GM18526 (cell line): ENCODE measurements around the gene EPHB2.

Experiments used
- POLR2A ChIP-seq: IDR thresholded peaks from 3 replicates; pipeline ENCODE4 v1.6.1; 2011; ENCODE audit not compliant: insufficient read length; ENCODE audit errors: extremely low read depth

The EPHB2 gene

DNA sequence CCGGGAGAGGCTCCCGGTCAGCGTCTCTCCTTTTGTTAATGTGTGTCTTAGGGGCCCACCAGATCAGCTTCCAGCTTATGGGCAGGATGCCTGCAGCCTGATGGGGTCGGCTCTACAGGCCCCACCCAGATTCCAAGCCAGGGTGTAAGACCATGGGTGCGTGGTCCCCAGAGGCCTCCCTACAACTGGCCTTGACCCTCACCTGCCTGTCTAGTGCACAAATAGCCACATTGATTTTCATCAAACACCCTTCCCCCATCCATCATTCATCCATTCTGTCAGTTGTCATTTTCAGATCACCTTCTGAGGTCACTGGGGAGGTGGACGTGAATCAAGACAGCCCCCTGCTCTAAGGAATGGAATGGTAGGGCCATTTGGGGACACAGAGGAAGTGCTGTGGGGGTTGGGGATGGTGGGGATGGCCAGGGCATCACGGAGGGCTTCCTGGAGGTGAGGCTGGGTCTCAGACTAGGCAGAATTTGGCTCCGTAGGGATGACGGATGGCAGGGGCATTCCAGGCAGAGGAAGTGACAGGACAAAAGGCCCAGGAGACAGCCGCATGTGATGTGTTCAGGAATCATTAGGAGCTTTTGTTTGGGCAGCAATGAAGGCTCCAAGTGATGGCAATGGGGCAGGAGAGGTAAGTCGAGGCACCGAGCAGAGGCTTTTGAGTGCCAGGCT lies 118.8 kb downstream of the EPHB2 start:
- TF ChIP-seq POLR2A, result no peak

DNA sequence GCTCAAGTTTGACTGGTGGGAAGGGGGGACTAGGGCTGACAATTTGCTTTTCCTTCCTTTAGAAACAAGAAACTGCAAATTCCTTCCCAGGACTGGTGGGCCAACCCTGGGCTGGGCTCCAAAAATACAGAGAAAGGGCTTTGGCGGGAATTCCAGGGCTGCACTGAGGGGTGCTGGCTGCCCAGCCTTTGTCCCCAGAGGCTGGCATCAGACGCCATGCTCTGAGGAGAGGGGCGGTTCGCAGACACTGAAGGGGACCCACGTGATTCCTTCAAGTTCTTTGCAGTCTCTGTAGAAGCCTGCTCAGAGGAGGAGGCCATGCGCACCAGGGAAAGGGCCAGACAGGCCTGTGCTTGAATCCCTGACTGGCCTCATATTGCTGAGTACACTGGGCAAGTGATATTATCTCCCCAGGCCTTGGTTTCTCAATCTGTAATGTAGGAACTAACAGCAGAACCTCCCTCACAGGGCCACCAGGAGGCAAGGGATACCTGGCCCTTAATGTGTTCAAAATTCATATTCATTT lies 119.5 kb downstream of the EPHB2 start:
- no peak for TF ChIP-seq POLR2A

DNA sequence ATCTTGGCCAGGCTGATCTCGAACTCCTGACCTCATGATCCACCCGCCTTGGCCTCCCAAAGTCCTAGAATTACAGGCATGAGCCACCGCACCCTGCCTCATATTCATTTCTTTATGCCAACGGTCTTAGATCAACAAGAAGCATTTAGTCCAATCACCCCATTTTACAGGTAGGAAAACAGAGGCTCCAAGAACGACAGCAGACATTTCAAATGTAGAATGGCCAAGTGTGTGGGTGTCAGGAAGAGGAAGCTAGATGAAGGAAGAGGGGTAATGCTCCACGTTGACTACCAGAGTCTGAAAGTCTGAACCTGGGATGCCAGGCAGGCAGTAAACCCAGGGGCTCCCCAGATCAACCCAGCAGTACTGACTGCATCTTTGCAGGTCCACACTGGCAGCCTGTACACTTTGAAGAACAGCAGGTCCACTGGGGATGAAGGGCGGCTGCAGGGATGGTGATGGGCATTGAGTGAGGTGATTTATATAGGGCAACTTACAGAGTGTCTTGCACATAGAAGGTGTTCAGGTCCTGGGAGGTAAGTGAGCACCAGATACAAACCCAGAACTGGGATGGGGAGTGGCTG lies 120.2 kb downstream of the EPHB2 start:
- TF ChIP-seq POLR2A, result no peak

GRCh38 chr1:22831729-22832413 lies 121.2 kb downstream of the EPHB2 start:
- no peak for TF ChIP-seq POLR2A

DNA sequence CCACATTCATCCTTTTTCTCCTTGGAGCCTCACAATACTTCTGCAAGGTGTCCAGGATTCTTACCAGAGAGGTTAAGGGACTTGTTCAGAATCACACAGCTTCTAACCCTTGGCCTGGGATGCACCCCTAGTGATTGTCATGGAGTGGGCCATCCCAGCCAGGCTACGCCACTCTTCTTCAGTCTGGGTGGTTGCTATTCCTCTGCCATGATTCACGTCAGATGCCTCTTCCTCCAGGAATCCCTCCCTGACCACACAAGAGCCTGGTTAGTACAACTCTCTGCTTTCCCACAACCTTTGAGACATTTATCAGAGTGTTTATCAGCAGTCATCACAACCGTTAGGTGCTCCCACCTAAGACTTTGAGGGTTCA lies 121.8 kb downstream of the EPHB2 start:
- no peak for TF ChIP-seq POLR2A

DNA sequence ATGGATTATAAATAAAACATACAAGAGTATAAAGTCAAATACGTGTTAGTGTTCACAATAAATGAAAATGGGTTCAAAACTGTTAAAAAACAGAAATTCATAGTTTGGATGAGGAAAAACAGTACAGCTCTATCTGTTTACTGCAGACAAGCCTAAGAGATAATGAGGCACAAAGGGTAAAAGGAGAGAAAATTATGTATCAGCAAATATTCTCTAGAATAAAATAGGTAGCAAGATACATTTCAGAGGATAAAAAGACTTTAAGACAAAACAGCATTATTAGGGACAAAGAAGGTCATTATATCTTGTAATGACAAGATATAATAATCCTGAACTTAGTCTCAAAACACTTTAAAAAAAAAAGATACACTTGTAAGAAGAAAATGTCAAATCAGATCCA lies 123.1 kb downstream of the EPHB2 start:
- no peak for TF ChIP-seq POLR2A

GRCh38 chr1:22835636-22836319 lies 125.1 kb downstream of the EPHB2 start:
- TF ChIP-seq POLR2A, result no peak

DNA sequence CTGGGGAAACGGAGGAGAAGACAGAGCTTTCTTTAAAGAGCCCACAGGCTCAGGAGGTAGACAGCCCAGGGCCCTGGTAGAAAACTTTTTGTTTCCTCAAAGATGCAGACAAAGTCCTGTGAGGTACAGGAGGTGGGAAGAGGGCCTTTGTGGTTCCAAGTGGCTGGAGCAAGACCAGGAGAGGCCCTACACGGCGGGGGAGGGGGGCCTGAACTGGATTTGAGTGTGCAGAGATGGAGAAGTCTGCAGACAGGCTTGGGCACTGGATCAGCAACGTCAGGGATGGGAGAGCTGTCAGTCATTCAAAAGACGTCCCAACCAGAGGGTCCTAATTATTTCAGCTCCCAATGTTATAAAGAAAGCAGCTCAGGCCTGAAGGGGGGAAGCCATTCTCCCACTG lies 126.2 kb downstream of the EPHB2 start:
- no peak for TF ChIP-seq POLR2A

GRCh38 chr1:22837332-22837731 lies 126.7 kb downstream of the EPHB2 start:
- TF ChIP-seq POLR2A, result no peak

- TF ChIP-seq POLR2A, result no peak
Observed at GRCh38 chr1:22838965-22839364, 128.3 kb downstream of the EPHB2 start.

- TF ChIP-seq POLR2A, result no peak
Observed at GRCh38 chr1:22839806-22840205, 129.2 kb downstream of the EPHB2 start.

- no peak for TF ChIP-seq POLR2A
Observed at GRCh38 chr1:22841142-22841541, 130.5 kb downstream of the EPHB2 start.

DNA sequence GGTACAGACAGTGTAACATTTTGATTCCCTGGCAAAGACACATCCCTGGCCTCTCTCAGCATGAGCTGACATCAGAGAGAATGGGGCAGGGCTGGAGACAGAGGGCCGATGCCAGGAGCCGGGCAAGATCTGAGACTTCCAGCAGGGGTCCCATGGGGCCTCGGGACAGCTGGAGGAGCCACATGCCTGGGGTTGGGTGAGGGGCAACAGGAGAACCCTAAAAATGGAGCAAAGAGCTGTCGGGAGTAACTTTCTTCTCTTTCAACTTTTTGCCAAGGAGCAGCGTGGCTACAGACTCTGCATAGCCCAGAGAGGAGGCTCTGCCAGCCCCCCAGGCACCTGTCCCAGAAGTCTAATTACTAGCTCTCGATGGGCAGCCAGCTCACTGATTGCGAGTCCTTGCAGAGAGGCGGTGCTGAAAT lies 131.2 kb downstream of the EPHB2 start:
- TF ChIP-seq POLR2A, result no peak

- TF ChIP-seq POLR2A, result no peak
Observed at GRCh38 chr1:22844621-22845020, 134.0 kb downstream of the EPHB2 start.

DNA sequence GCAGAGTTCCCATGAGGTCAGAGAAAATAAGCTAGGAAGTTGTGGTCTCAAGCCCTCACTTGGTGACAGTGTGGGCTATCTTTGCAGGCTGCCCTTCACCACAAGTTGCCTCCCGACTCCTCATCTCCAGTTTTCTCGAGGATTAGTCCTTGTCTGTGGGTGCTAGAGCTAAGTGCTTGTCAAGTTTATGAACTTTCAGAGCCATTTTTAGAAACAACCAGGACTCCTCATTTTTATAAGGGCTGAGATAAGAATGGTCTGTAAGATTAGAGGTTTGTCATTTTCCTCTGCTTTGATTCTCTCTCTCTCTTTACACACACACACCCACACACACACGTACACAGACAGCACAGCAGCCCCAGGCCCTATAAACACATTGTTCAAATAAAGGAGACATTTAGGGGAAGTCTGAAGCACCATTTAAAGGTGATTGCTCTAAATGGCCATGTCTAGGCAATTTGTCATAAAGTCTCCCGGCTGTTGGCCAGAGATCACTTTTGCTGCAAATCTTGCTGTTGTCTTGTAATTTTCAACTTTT lies 134.8 kb downstream of the EPHB2 start:
- no peak for TF ChIP-seq POLR2A
